ENCODE results near the gene ATP2B1.

GRCh38 chr12:89695830-89696229, 12.8 kb downstream of the ATP2B1 start:
- TF ChIP-seq CTCF (IDR thresholded peaks at IDR 0.05; ENCODE audit: low read length) = no peak
- TF ChIP-seq EZH2 (IDR thresholded peaks at IDR 0.05; ENCODE audit: borderline replicate concordance, low read length) = no peak

Measured in OCI-LY1 (cell line).